K562 (cell line): ENCODE data around the gene TCF21. TPM values are rescaled to one million over a fixed set of nuclear protein-coding genes. Genes with fewer than 3 reads are reported as not detected.

Experiments used
- ATAC-seq: fragments of 200-7000 bp; cut with Tn5 transposase; 3 replicates; pipeline ENCODE4 v1.9.1; 2020; ENCODE audit warnings: moderate library complexity
- BruUV-seq: library from RNA; stranded (reverse); fragments of 400-500 nt; replicated peaks from 2 replicates; lab custom pipeline; 2021; lab: Mats Ljungman, UMichigan
- CTCF ChIA-PET: fragments of 300-600 bp; formaldehyde crosslinking; extraction: SDS; loops from one replicate; lab custom pipeline; 2021; ENCODE audit warnings: low intra/inter-chr PET ratio; lab: Yijun Ruan, JAX
- POLR2A ChIA-PET: fragments of 300-600, 350-650 bp; sonication (Branson Sonifier 250); formaldehyde crosslinking; extraction: SDS; loops from one replicate; lab custom pipeline; 2021; ENCODE audit warnings: antibody characterized with exemption, inconsistent platforms; lab: Yijun Ruan, JAX
- DNase-seq, 4 experiments: peaks; one replicate each; pipeline versions ENCODE4 v3.0.0 to v3.0.0-alpha.2; 2011 to 2018; ENCODE audit warnings: low spot score in 3 of 4, mixed read lengths in 3 of 4; ENCODE audit errors: extremely low read depth in 1 of 4
- FAIRE-seq: peaks from 2 replicates; lab custom pipeline; 2011; peaks lifted over from hg19 to GRCh38; lab: Jason Lieb, UNC
- H2AFZ ChIP-seq: 2 replicates; pipeline ENCODE4 v1.6.0; 2011; ENCODE audit warnings: low read depth, low read length, control low read depth, inconsistent platforms
- H3K27ac ChIP-seq: fragments of 200-600 bp; 3 replicates; pipeline ENCODE4 v1.8.0; 2011; ENCODE audit warnings: low read depth, mild to moderate bottlenecking, control low read depth, inconsistent platforms, low read length, moderate library complexity, mixed read lengths; ENCODE audit errors: extremely low read depth
- H3K27me3 ChIP-seq, 2 experiments: fragments of 300-600 bp in 1 of 2; 2 replicates in 1 of 2; 3 replicates in 1 of 2; pipeline versions ENCODE4 v1.6.0 to v1.8.0; 2011; ENCODE audit warnings: inconsistent platforms in 2 of 2, low read length in 2 of 2, mild to moderate bottlenecking in 1 of 2, mixed read lengths in 1 of 2, moderate library complexity in 1 of 2; ENCODE audit not compliant: control insufficient read depth in 2 of 2, insufficient read depth in 2 of 2
- H3K36me3 ChIP-seq: fragments of 300-600 bp; 3 replicates; pipeline ENCODE4 v1.8.0; 2011; ENCODE audit warnings: mild to moderate bottlenecking, low read length, inconsistent platforms; ENCODE audit not compliant: control insufficient read depth, insufficient read depth
- H3K4me1 ChIP-seq, 2 experiments: fragments of 200-600 bp in 1 of 2; replicated peaks in 1 of 2; 2 replicates in 1 of 2; 3 replicates in 1 of 2; pipeline versions ENCODE4 v1.5.1 to v1.8.0; 2011; ENCODE audit warnings: inconsistent platforms in 2 of 2, low read length in 2 of 2, mild to moderate bottlenecking in 1 of 2, mixed read lengths in 1 of 2, moderate library complexity in 1 of 2; ENCODE audit not compliant: control insufficient read depth in 2 of 2, insufficient read depth in 2 of 2
- H3K4me2 ChIP-seq: 2 replicates; pipeline ENCODE4 v1.6.1; 2011; ENCODE audit warnings: low read length, control low read depth, inconsistent platforms, mixed read lengths; ENCODE audit not compliant: insufficient read depth
- H3K4me3 ChIP-seq: fragments of 200-600 bp; sonication (generic), shearing (Covaris generic); 2 replicates; pipeline ENCODE4 v1.5.1; 2016; ENCODE audit warnings: control low read depth, inconsistent platforms
- H3K79me2 ChIP-seq: fragments of 200-600 bp; 3 replicates; pipeline ENCODE4 v1.8.0; 2011; ENCODE audit warnings: low read length, inconsistent platforms; ENCODE audit not compliant: control insufficient read depth, insufficient read depth
- H3K9ac ChIP-seq, 2 experiments: 2 replicates each; pipeline versions ENCODE4 v1.6.0 to v1.6.1; 2011; ENCODE audit warnings: low read depth in 2 of 2, low read length in 2 of 2, control low read depth in 1 of 2, inconsistent platforms in 1 of 2, mild to moderate bottlenecking in 1 of 2, mixed read lengths in 1 of 2; ENCODE audit not compliant: insufficient read depth in 1 of 2
- H3K9me1 ChIP-seq: one replicate; pipeline ENCODE4 v1.6.0; 2011; ENCODE audit warnings: inconsistent platforms, mild to moderate bottlenecking, low read length, moderate library complexity; ENCODE audit not compliant: control insufficient read depth, insufficient read depth
- H3K9me3 ChIP-seq: replicated peaks from 2 replicates; pipeline ENCODE4 v1.5.1; 2011; ENCODE audit warnings: low read depth, low read length, inconsistent platforms; ENCODE audit not compliant: control insufficient read depth, insufficient read depth
- H4K20me1 ChIP-seq: replicated peaks from 2 replicates; pipeline ENCODE4 v1.6.1; 2011; ENCODE audit warnings: low read length, inconsistent platforms, mixed read lengths; ENCODE audit not compliant: control insufficient read depth, insufficient read depth
- BDP1 ChIP-seq: IDR thresholded peaks from 3 replicates; pipeline ENCODE4 v1.6.1; 2011; ENCODE audit not compliant: insufficient read length, insufficient read depth
- CBX2 ChIP-seq: fragments of 200-600 bp; sonication (generic); IDR thresholded peaks from one replicate; pipeline ENCODE4 v1.6.1; 2012; ENCODE audit warnings: mild to moderate bottlenecking, low read length, inconsistent platforms; ENCODE audit not compliant: insufficient read depth, poor library complexity, severe bottlenecking
- ELF1 ChIP-seq: fragments of 200-800 bp; sonication (Bioruptor generic); IDR thresholded peaks from 2 replicates; pipeline ENCODE4 v1.6.1; 2016; ENCODE audit warnings: missing genetic modification characterization, missing compliant biosample characterization
- ETV1 ChIP-seq: fragments of 450-650 bp; conservative IDR thresholded peaks from 2 replicates; pipeline ENCODE4 v1.6.1; 2016; ENCODE audit warnings: missing genetic modification characterization, control low read depth, low read depth, missing compliant biosample characterization
- FOXA3 ChIP-seq, 2 experiments: fragments of 450-650 bp in 1 of 2; sonication (generic) in 1 of 2; formaldehyde crosslinking; IDR thresholded peaks in 1 of 2; conservative IDR thresholded peaks in 1 of 2; 2 replicates each; pipeline versions ENCODE4 v1.4.0 to v1.8.0; 2020 to 2022; ENCODE audit warnings: mild to moderate bottlenecking in 2 of 2, missing genetic modification reagents in 1 of 2
- SPI1 ChIP-seq: IDR thresholded peaks from 2 replicates; pipeline ENCODE4 v1.6.1; 2011; ENCODE audit warnings: low read depth, low read length, control low read depth, borderline replicate concordance
- ZNF277 ChIP-seq: fragments of 250-450 bp; sonication (Bioruptor Pico); IDR thresholded peaks from 2 replicates; pipeline ENCODE4 v1.8.0; 2022; ENCODE audit warnings: inconsistent platforms, mild to moderate bottlenecking, moderate library complexity, borderline replicate concordance
- ZNF311 ChIP-seq: fragments of 250-450 bp; sonication (Bioruptor Pico); IDR thresholded peaks from 2 replicates; pipeline ENCODE4 v1.4.0; 2020; ENCODE audit warnings: mild to moderate bottlenecking, moderate library complexity
- ZNF584 ChIP-seq: fragments of 200-800 bp; sonication (Bioruptor generic); IDR thresholded peaks from 2 replicates; pipeline ENCODE4 v1.6.1; 2016; ENCODE audit warnings: low read depth, mild to moderate bottlenecking, missing genetic modification characterization, missing compliant biosample characterization
- in situ Hi-C: fragments of 300-500 bp; cut with MboI; formaldehyde crosslinking; loops from 4 replicates; pipeline ENCODE4 v1.15.0; 2018; ENCODE audit warnings: inconsistent platforms, mixed read lengths
- intact Hi-C: fragments of 100-400 bp; cut with micrococcal nuclease; formaldehyde crosslinking; loops from 2 replicates; pipeline ENCODE4 v1.14.2; 2022
- polyA plus RNA-seq, 8 experiments: library from polyadenylated mRNA; depleted of rRNA in 4 of 8; stranded (reverse) in 5 of 8; unstranded in 3 of 8; fragments of >200 nt; fragmentation: Nextera tagmentation in 2 of 8; fragmentation: Illumina TruSeq in 1 of 8; extraction: Ambion mirVana in 2 of 8; extraction: Trizol in 1 of 8; gene quantifications; 2 replicates each; pipeline versions ENCODE4 v1.2.1 to v1.2.3, GENCODE V29; 2011 to 2014; ENCODE audit warnings: inconsistent platforms in 1 of 8, missing spikeins in 1 of 8
- total RNA-seq, 7 experiments: library from RNA; depleted of rRNA in 6 of 7; stranded (reverse); fragments of >200 nt in 6 of 7; fragmentation: Illumina TruSeq in 2 of 7; extraction: Trizol in 2 of 7; gene quantifications; 2 replicates each; pipeline versions ENCODE4 v1.2.1 to v1.2.3, GENCODE V29; 2011 to 2021; ENCODE audit warnings: low replicate concordance in 1 of 7
- TF ChIP-seq, protein P1 (sequence below): fragments of 250-450 bp; sonication (Bioruptor Pico); IDR thresholded peaks from 2 replicates; pipeline ENCODE4 v1.4.0; 2020

The TCF21 gene
- total and polyA plus RNA-seq, 9 of the 15 experiments (the other 6 are each of a cell fraction or from before 2014, with no cell fraction given), result not detected

GRCh38 chr6:133871131-133871530, 17.8 kb upstream of the TCF21 start:
- no TSS peak for BruUV-seq
- Histone ChIP-seq H3K4me3 (no peak overlapping the region), H3K79me2 (no peaks in the 10 kb centered on the region), H3K9me1 (no peaks in the 10 kb centered on the region), H3K27ac (no peak overlapping the region), H3K36me3 (no peaks in the 10 kb centered on the region), H3K4me2 (no peak overlapping the region), H4K20me1 (no peaks in the 10 kb centered on the region), H2AFZ (no peak overlapping the region), H3K9ac (no peak overlapping the region), H3K27me3 (no peaks in the 10 kb centered on the region; a peak in 2 of 5 replicates), H3K9me3 (no peaks in the 10 kb centered on the region), H3K4me1 (no peaks in the 10 kb centered on the region)
- FAIRE-seq, result no peak
- in situ Hi-C loops (no loop called here), intact Hi-C loops (no loop called here)
- ChIA-PET POLR2A (no interaction called here), CTCF (no interaction called here)
- no peak for ATAC-seq
- DNase-seq, result no peak
- TF ChIP-seq BDP1 (no peak), FOXA3 (CRISPR knock-in tag; conservative IDR thresholded peaks at IDR 0.05 in 1 of 2, IDR thresholded peaks at IDR 0.05 in 1 of 2) (no peak), ZNF277 (CRISPR knock-in tag) (no peak), ZNF584 (CRISPR knock-in tag) (no peak), ZNF311 (CRISPR knock-in tag) (no peak), ELF1 (tag) (no peak), SPI1 (no peak), ETV1 (tag) (no peak), CBX2 (no peak)
- TF ChIP-seq, protein P1, sequence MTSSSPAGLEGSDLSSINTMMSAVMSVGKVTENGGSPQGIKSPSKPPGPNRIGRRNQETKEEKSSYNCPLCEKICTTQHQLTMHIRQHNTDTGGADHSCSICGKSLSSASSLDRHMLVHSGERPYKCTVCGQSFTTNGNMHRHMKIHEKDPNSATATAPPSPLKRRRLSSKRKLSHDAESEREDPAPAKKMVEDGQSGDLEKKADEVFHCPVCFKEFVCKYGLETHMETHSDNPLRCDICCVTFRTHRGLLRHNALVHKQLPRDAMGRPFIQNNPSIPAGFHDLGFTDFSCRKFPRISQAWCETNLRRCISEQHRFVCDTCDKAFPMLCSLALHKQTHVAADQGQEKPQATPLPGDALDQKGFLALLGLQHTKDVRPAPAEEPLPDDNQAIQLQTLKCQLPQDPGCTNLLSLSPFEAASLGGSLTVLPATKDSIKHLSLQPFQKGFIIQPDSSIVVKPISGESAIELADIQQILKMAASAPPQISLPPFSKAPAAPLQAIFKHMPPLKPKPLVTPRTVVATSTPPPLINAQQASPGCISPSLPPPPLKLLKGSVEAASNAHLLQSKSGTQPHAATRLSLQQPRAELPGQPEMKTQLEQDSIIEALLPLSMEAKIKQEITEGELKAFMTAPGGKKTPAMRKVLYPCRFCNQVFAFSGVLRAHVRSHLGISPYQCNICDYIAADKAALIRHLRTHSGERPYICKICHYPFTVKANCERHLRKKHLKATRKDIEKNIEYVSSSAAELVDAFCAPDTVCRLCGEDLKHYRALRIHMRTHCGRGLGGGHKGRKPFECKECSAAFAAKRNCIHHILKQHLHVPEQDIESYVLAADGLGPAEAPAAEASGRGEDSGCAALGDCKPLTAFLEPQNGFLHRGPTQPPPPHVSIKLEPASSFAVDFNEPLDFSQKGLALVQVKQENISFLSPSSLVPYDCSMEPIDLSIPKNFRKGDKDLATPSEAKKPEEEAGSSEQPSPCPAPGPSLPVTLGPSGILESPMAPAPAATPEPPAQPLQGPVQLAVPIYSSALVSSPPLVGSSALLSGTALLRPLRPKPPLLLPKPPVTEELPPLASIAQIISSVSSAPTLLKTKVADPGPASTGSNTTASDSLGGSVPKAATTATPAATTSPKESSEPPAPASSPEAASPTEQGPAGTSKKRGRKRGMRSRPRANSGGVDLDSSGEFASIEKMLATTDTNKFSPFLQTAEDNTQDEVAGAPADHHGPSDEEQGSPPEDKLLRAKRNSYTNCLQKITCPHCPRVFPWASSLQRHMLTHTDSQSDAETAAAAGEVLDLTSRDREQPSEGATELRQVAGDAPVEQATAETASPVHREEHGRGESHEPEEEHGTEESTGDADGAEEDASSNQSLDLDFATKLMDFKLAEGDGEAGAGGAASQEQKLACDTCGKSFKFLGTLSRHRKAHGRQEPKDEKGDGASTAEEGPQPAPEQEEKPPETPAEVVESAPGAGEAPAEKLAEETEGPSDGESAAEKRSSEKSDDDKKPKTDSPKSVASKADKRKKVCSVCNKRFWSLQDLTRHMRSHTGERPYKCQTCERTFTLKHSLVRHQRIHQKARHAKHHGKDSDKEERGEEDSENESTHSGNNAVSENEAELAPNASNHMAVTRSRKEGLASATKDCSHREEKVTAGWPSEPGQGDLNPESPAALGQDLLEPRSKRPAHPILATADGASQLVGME (CRISPR knock-in tag), result no peak
